Trophoblast cell (in vitro differentiated cells and primary cell): ENCODE measurements around the gene CLEC16A.
A peak's percentile ranks its signal among the peaks of the same experiment; 100 is the strongest.

Experiments used
- DNase-seq, 2 donors: peaks; one replicate each; pipeline ENCODE4 v3.0.0-alpha.2; 2016
- H2AFZ ChIP-seq: 2 replicates; pipeline ENCODE4 v1.6.1; 2013; ENCODE audit warnings: low read length, moderate library complexity, mild to moderate bottlenecking; ENCODE audit not compliant: insufficient read depth, poor library complexity
- H2AK5ac ChIP-seq: 2 replicates; pipeline ENCODE4 v1.6.1; 2013; ENCODE audit warnings: mild to moderate bottlenecking, low read length
- H2BK120ac ChIP-seq: 2 replicates; pipeline ENCODE4 v1.6.1; 2013; ENCODE audit warnings: low read length, mild to moderate bottlenecking, moderate library complexity; ENCODE audit not compliant: insufficient read depth, poor library complexity
- H2BK12ac ChIP-seq: 2 replicates; pipeline ENCODE4 v1.6.1; 2013; ENCODE audit warnings: mild to moderate bottlenecking, low read length, moderate library complexity
- H2BK5ac ChIP-seq: 2 replicates; pipeline ENCODE4 v1.6.1; 2013; ENCODE audit warnings: low read length, low read depth, moderate library complexity, mild to moderate bottlenecking; ENCODE audit not compliant: poor library complexity
- H3K14ac ChIP-seq: 2 replicates; pipeline ENCODE4 v1.6.1; 2013; ENCODE audit warnings: mild to moderate bottlenecking, low read length
- H3K18ac ChIP-seq: 2 replicates; pipeline ENCODE4 v1.6.1; 2013; ENCODE audit warnings: mild to moderate bottlenecking, low read length
- H3K23ac ChIP-seq: 2 replicates; pipeline ENCODE4 v1.6.1; 2013; ENCODE audit warnings: low read length
- H3K27ac ChIP-seq: 2 replicates; pipeline ENCODE4 v1.5.1; 2013; ENCODE audit warnings: low read depth, mild to moderate bottlenecking, inconsistent platforms, low read length, moderate library complexity
- H3K27me3 ChIP-seq: 2 replicates; pipeline ENCODE4 v1.6.1; 2013; ENCODE audit warnings: inconsistent platforms, mild to moderate bottlenecking, low read length, moderate library complexity; ENCODE audit not compliant: insufficient read depth
- H3K36me3 ChIP-seq, 2 experiments: 1 replicate in 1 of 2; 2 replicates in 1 of 2; pipeline ENCODE4 v1.6.1; 2013; ENCODE audit warnings: low read length in 2 of 2, mild to moderate bottlenecking in 2 of 2, moderate library complexity in 1 of 2; ENCODE audit not compliant: insufficient read depth in 2 of 2, control insufficient read depth in 1 of 2
- H3K4ac ChIP-seq: 2 replicates; pipeline ENCODE4 v1.6.1; 2013; ENCODE audit warnings: low read depth, mild to moderate bottlenecking, low read length, moderate library complexity
- H3K4me1 ChIP-seq, 2 experiments: 1 replicate in 1 of 2; 2 replicates in 1 of 2; pipeline ENCODE4 v1.6.1; 2013; ENCODE audit warnings: low read length in 2 of 2, mild to moderate bottlenecking in 2 of 2, moderate library complexity in 1 of 2; ENCODE audit not compliant: insufficient read depth in 2 of 2, control insufficient read depth in 1 of 2
- H3K4me2 ChIP-seq: 2 replicates; pipeline ENCODE4 v1.6.1; 2013; ENCODE audit warnings: inconsistent platforms, mild to moderate bottlenecking, low read length, moderate library complexity
- H3K4me3 ChIP-seq: 2 replicates; pipeline ENCODE4 v1.5.1; 2013; ENCODE audit warnings: mild to moderate bottlenecking, low read depth, low read length, inconsistent platforms
- H3K79me1 ChIP-seq: one replicate; pipeline ENCODE4 v1.6.1; 2013; ENCODE audit warnings: low read length
- H3K79me2 ChIP-seq: 2 replicates; pipeline ENCODE4 v1.6.1; 2013; ENCODE audit warnings: low read length, mild to moderate bottlenecking; ENCODE audit not compliant: control insufficient read depth, insufficient read depth, poor library complexity
- H3K9ac ChIP-seq: 2 replicates; pipeline ENCODE4 v1.6.1; 2013; ENCODE audit warnings: mild to moderate bottlenecking, low read length
- H3K9me3 ChIP-seq: 2 replicates; pipeline ENCODE4 v1.6.1; 2013; ENCODE audit warnings: low read depth, mild to moderate bottlenecking, control low read depth, inconsistent platforms, low read length; ENCODE audit not compliant: insufficient read depth
- H4K12ac ChIP-seq: 2 replicates; pipeline ENCODE4 v1.6.1; 2013; ENCODE audit warnings: low read depth, mild to moderate bottlenecking, low read length, moderate library complexity
- H4K8ac ChIP-seq: 2 replicates; pipeline ENCODE4 v1.6.1; 2013; ENCODE audit warnings: low read depth, mild to moderate bottlenecking, low read length, moderate library complexity
- H4K91ac ChIP-seq: one replicate; pipeline ENCODE4 v1.6.1; 2013; ENCODE audit warnings: low read depth, mild to moderate bottlenecking, low read length, moderate library complexity
- WGBS: extraction: QIAGEN DNeasy Blood & Tissue Kit; methylation state at CpG from one replicate; pipeline ENCODE4 v1.1.7; 2013; ENCODE audit warnings: missing lambda C conversion rate; ENCODE audit not compliant: insufficient read length, insufficient coverage; ENCODE audit errors: extremely low coverage; 5-methylcytosine and 5-hydroxymethylcytosine counted together

Gene CLEC16A

GRCh38 chr16:11097787-11098167, 153.4 kb downstream of the CLEC16A start:
- no peak overlapping the region for H4K91ac ChIP-seq
- H3K79me2 ChIP-seq = no peaks in the 10 kb centered on the region
- H3K9ac ChIP-seq = no peak overlapping the region
- no peak for DNase-seq
- H3K4me2 ChIP-seq = no peak overlapping the region
- no peak overlapping the region for H4K8ac ChIP-seq
- no peak overlapping the region for H4K12ac ChIP-seq
- WGBS = no CpG with 5 or more reads among the region's 6 CpGs
- no peak overlapping the region for H3K23ac ChIP-seq
- H3K4ac ChIP-seq = no peak overlapping the region
- no peak overlapping the region for H2BK120ac ChIP-seq
- H3K27ac ChIP-seq = no peak overlapping the region
- no peak overlapping the region for H2BK5ac ChIP-seq
- H3K36me3 ChIP-seq = peaks cover 0 to 2% of the 10 kb centered on the region in 2 experiments
- peaks cover 9% of the 10 kb centered on the region for H3K79me1 ChIP-seq
- no peak overlapping the region for H2BK12ac ChIP-seq
- H3K14ac ChIP-seq = no peak overlapping the region
- no peaks in the 10 kb centered on the region for H3K27me3 ChIP-seq
- no peak overlapping the region for H2AK5ac ChIP-seq
- peaks cover 18 to 22% of the 10 kb centered on the region in 2 experiments for H3K4me1 ChIP-seq
- no peak overlapping the region for H3K4me3 ChIP-seq
- no peak overlapping the region for H3K18ac ChIP-seq
- no peaks in the 10 kb centered on the region for H3K9me3 ChIP-seq
- H2AFZ ChIP-seq = no peak overlapping the region

DNA sequence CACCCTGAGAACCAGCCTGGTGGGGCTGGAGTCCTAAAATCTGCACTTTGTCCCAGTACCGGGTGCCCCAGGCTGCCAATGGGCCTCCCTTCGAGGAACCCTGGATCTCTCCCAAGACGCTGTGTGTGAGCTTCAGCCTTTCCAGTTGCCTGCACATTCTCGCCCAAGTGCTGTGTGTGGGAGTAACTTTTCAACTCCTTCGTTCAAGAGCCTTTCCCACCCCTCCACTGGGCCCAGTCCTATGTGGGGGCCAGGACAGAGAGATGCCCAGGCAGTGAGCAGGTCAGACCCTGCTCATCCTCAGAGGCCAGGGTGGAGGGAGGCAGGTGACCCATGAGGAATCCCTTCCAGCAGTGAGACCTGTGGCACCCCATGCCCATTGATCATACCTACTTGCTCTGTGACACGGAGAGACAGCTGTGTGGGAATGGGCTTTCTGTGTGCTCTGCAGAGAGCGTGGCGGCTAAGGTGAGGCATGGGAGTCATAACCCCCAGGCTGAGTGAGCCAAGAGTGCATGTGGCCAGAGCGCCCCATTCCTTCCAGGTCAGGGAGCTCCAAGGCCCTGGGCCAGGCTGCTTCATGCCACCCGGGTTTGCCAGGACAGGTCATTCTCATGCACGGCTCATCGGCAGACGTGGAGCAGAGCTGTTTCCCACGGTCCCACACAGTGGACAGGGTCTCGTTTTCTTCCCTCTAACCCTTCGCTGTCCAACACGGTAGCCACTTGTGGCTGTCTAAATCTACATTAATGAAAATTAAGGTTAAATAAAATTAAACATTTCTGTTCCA, 154.4 kb downstream of the CLEC16A start:
- no peak overlapping the region for H3K4me2 ChIP-seq
- no CpG with 5 or more reads among the region's 17 CpGs for WGBS
- no peak overlapping the region for H3K4ac ChIP-seq
- no peak overlapping the region for H3K18ac ChIP-seq
- no peak overlapping the region for H4K12ac ChIP-seq
- no peak overlapping the region for H3K14ac ChIP-seq
- H3K4me3 ChIP-seq = no peak overlapping the region
- no peak overlapping the region for H3K9ac ChIP-seq
- H3K9me3 ChIP-seq = no peaks in the 10 kb centered on the region
- H4K91ac ChIP-seq = no peak overlapping the region
- H2AK5ac ChIP-seq = peak overlapping the region; percentile 24
- no peak overlapping the region for H2AFZ ChIP-seq
- H3K36me3 ChIP-seq = peaks cover 0 to 2% of the 10 kb centered on the region in 2 experiments
- H4K8ac ChIP-seq = no peak overlapping the region
- H3K27ac ChIP-seq = no peak overlapping the region
- peaks cover 9% of the 10 kb centered on the region for H3K79me1 ChIP-seq
- no peak overlapping the region for H2BK12ac ChIP-seq
- no peak for DNase-seq
- no peak overlapping the region for H2BK120ac ChIP-seq
- no peaks in the 10 kb centered on the region for H3K27me3 ChIP-seq
- no peaks in the 10 kb centered on the region for H3K79me2 ChIP-seq
- peaks cover 17 to 19% of the 10 kb centered on the region in 2 experiments for H3K4me1 ChIP-seq
- H2BK5ac ChIP-seq = no peak overlapping the region
- H3K23ac ChIP-seq = no peak overlapping the region

- Histone ChIP-seq H4K12ac (no peak overlapping the region), H3K27me3 (no peaks in the 10 kb centered on the region), H2AFZ (no peak overlapping the region), H3K4me2 (no peak overlapping the region), H2BK12ac (no peak overlapping the region), H3K4ac (no peak overlapping the region), H3K79me2 (no peaks in the 10 kb centered on the region), H2BK120ac (no peak overlapping the region), H3K4me3 (no peak overlapping the region), H3K14ac (no peak overlapping the region), H3K9ac (no peak overlapping the region), H3K36me3 (peaks cover 0 to 2% of the 10 kb centered on the region in 2 experiments), H3K79me1 (peaks cover 9% of the 10 kb centered on the region), H3K27ac (peak overlapping the region; percentile 50), H4K8ac (no peak overlapping the region), H2AK5ac (no peak overlapping the region), H4K91ac (no peak overlapping the region), H3K23ac (no peak overlapping the region), H3K9me3 (no peaks in the 10 kb centered on the region), H3K18ac (no peak overlapping the region), H2BK5ac (no peak overlapping the region), H3K4me1 (peaks cover 13 to 16% of the 10 kb centered on the region in 2 experiments)
- DNase-seq = no peak
- no CpG with 5 or more reads among the region's 7 CpGs for WGBS
These were observed 155.4 kb downstream of the CLEC16A start for GRCh38 chr16:11099672-11100205.

- Histone ChIP-seq H2AFZ (no peak overlapping the region), H3K36me3 (peaks cover 0 to 2% of the 10 kb centered on the region in 2 experiments)
These were observed 155.9 kb downstream of the CLEC16A start for GRCh38 chr16:11100239-11100750.

More at GRCh38 chr16:11100239-11100750, 155.9 kb downstream of the CLEC16A start:
- Histone ChIP-seq H4K91ac (no peak overlapping the region), H3K27ac (peak overlapping the region; percentile 50), H3K18ac (no peak overlapping the region), H3K4me1 (peaks cover 16 to 19% of the 10 kb centered on the region in 2 experiments), H3K27me3 (no peaks in the 10 kb centered on the region), H4K12ac (no peak overlapping the region), H3K4me2 (no peak overlapping the region), H2BK12ac (peak overlapping the region; percentile 29), H3K14ac (no peak overlapping the region), H3K9me3 (no peaks in the 10 kb centered on the region), H3K4me3 (no peak overlapping the region), H3K23ac (no peak overlapping the region), H3K9ac (no peak overlapping the region), H3K79me2 (no peaks in the 10 kb centered on the region), H3K79me1 (peaks cover 7% of the 10 kb centered on the region), H4K8ac (no peak overlapping the region), H2AK5ac (no peak overlapping the region), H3K4ac (no peak overlapping the region), H2BK120ac (no peak overlapping the region), H2BK5ac (no peak overlapping the region)
- WGBS = no CpG with 5 or more reads among the region's 6 CpGs
- DNase-seq = no peak
